NT2/D1 (cell line): ENCODE data around the gene TRMT11.

Source experiments
- SUZ12 ChIP-seq: IDR thresholded peaks from 2 replicates; pipeline ENCODE4 v1.6.1; 2011; ENCODE audit not compliant: insufficient read length, insufficient read depth; ENCODE audit errors: extremely low read depth
- YY1 ChIP-seq: IDR thresholded peaks from 2 replicates; pipeline ENCODE4 v1.6.1; 2011; ENCODE audit not compliant: insufficient read length, insufficient read depth
- ZNF274 ChIP-seq: IDR thresholded peaks from 2 replicates; pipeline ENCODE4 v1.6.1; 2011; ENCODE audit warnings: mild to moderate bottlenecking, low read depth, low read length

DNA sequence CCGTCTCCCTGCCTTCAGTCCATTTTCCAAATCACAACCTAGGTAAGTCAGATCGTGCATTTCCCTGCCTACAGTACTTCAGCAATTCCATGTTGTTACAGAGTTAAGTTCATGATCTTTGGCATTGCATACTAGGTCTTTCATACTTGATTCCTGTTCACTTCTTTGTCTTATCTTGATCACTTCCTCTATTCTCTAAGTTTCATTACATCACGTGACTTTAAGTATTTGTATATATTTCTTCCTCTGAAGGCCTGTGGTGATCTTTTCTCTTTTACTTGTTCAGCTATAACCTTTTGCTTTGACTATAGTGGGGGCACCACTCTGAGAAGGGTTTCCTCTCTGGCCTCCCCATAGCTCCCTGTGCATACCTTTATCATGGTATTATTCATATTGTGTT is 100.2 kb downstream of the TRMT11 start:
- TF ChIP-seq YY1: no peak
- TF ChIP-seq SUZ12: no peak
- TF ChIP-seq ZNF274: no peak
